Stimulated activated CD8-positive, alpha-beta memory T cell treated with anti-CD3 and anti-CD28 coated beads, Interleukin-15, amount 100 ng/mL, for 4 hours (primary cell): ENCODE data around the gene ADAMTS2.

Source experiments
- DNase-seq, 2 donors: peaks; one replicate each; pipeline ENCODE4 v3.0.0-alpha.2; 2020; ENCODE audit warnings: low read depth in 2 of 2

The ADAMTS2 gene

DNA sequence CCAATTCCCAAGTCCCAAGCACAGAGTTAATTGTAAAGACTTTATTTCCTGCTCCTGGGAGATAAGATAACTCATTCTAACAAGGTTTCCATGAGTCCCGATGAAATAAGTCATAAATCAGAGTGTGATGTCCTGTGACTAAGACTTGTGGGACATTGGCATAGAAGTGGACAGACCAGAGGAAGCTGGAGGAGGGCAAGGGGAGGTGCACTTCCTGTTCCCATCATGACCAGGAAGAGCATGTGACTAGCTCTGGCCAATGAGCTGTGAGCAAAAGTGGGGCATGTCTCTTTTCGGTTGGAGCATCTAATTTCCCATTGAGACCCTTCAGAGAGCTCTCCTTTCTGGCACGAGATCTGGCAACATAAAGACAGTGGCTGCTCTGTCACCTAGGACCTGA lies 184.7 kb downstream of the ADAMTS2 start:
- DNase-seq, result no peak

DNA sequence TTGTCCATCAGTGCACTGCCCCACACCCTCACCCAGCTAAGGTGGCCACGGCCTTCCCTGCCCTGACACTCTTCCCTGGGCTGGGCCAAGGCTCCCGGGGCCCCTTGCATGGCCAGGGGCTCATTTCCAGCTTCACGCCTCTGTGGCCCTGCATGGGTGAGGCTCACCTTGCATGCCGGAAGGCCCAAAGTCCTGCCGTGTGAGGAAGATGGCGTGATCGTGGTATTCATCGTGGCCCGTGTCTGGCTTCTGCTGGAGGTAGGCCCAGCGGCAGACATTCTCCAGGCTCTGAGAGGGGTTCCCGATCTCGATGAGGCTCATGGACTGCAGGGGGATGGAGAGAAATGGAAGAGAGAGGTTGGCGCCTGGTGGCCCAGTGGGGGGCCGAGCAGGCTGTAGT lies 186.7 kb downstream of the ADAMTS2 start:
- DNase-seq, result no peak

DNA sequence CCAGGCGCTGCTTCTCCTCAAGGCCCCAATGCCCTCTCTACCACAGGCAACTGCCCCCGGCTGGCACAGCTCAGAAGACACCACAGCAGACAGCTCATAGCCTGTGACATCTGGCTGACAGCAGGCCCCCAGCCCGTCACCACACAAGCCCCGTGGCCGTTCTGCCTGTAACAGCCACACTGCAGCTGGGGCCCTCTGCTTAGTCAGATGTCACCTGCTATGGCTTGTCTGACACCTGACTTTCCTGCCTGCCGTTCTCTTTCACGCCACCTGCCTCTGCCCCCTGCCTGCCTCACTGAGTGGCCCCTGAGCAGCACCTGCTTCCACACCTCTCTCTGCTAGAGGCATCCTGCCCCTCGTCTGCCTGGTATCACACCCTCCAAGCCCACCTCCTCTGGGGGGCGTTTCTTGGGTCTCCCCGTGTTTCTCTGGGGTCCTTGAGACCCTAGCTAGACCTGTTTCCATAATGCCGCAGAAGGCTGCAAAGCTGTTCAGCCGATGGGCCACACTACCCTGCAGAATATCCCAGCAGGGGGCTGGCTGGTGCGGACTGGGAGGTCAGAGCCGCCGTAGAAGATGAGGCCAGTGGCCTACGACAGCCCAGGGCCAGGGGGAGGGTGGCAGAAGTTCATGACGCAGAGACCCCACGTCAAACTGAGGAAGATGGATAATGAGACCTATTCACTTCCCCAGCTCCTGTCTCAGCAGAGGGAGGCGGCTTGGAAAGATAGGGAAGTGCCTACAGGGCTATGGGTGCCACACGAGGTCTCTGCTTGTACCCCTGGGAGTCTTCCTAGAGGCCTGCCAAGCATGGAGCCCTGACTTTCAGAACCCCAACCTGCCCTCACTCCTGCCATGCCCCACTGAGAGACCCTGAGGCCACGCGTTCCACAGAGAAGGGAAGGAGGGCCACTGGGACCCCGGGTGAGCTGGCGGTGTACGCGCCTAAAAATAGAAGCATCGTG lies 190.0 kb downstream of the ADAMTS2 start:
- DNase-seq, result no peak

DNA sequence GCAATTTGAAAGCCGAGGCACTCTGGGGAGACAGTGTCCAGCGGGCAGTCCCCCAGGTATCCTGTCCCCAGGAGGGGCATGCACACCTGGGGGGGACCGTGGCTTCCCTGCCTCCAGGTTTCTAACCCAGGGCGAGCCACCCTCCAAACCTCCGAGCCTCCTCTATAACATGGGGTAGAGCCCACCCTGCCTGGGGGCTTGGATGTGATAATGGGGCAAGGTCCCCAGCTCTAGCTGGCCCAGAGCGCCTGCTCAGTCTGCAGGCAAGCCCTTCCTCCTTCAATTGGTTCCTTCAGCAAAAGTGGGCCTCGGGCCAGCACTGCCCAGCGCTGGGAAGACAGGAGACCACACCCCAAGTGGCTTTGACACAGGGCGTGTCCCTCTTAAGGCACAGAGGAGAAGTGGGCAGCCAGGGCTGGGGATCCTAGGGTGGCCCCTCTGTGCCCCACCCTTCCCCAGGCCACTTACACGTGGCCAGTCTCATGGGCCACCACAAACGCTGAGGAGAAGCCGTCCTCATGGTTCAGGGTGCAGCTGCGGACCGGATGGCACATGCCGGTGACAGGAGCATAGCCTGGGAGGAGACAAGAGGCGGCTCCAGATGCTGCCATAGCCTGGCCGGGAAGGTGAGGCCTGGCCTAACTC lies 190.8 kb downstream of the ADAMTS2 start:
- DNase-seq, result no peak

DNA sequence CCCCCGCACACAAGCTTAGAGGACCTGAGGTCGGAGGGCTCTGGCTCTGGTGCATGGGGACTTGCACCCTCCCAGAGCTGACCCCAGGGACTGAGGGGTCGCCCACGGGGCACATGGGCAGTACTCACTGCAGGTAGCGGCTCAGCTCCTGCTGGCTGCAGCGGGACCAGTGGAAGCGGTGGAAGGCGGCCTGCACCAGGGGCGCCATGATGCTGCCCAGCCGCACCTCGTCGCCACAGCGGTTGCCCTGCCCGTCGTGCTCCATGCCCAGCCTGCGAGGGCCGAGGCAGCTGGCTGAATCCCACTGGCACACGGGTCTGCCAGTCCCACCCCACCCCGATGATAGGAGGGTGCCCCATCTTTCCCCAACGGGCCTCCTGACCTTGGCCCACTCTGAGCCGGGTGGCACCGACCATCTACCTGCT lies 191.3 kb downstream of the ADAMTS2 start:
- DNase-seq, result no peak

DNA sequence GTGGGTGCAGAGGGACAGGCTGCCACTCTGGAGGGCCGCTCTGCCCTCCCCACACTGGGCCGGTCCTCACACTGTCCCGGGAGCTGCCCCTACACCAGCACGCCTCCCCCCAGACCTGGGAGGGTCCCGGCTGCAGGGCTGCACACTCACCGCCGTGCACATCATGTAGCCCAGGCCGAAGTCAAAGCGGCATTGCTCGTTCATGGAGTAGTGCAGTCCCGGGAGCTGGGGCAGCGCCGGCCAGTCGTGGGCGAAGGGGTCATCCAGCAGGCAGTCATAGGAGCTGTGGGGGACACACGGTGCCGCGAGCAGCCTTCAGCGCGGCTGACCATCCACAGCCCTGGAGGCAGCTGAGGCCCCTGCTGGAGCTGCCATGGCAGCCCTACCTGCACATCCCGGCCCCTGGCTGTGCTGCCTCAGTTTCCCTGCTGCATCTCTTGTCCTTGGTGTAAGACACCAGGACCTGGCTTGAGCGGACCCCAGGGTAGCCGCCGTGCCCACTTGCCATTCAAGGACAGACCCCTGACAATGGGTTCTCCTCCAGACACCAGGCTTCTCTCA lies 191.8 kb downstream of the ADAMTS2 start:
- DNase-seq, result no peak

DNA sequence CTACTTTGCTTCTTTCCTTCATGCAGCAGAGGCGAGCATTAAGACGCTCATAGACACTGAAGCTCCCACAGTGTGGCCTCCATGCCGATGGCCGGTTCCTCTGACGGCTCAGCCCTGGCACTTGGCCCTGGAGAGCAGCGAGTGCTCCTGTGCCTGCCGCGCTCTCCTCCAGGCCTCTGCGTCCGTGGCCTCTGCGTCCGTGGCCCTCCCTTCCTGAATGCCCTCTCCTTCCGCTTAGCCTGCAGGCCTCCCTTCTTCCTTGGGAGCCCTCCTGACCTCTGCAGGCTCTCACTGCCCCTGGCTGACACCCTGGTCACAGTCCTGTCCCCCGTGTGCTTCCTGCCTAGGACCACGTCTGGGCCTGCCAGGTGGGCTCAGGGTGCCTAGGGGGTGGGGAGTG lies 192.3 kb downstream of the ADAMTS2 start:
- DNase-seq, result no peak

DNA sequence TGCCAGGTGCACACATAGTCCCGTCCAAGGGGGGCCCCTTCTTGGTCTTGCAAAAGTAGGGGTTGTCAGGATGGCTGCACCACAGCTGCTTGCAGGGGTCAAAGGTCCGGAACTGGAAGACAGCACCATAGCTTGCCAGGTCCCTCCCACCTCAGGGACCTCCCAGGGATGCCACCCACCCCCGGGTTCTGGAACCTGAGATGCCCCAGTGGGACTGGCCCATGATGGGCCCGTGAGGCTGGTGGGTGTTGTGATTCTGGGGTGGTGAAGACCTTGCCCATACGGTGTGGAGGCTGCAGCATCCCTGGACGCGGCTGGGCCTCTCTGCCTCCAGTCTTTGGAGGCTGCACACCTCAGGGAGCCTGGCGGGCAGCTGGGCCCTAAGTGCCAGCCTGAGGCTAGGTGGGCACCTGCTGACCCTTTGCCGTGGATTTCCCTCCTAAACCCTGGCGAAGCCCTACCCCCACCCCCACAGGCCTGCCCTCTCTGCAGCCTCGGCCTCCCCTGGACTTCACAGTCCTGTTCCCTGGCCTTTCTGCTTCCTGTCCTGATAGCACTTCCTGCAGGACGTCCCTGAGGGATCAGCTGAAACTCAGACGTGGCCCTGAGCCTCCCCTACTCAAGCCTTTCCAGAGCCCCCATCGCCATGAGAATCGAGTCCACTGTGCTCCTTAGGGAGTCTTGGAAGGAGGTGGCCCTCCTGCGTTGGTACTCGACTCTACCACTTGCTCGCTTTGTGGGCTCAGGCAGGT lies 192.9 kb downstream of the ADAMTS2 start:
- DNase-seq, result no peak

DNA sequence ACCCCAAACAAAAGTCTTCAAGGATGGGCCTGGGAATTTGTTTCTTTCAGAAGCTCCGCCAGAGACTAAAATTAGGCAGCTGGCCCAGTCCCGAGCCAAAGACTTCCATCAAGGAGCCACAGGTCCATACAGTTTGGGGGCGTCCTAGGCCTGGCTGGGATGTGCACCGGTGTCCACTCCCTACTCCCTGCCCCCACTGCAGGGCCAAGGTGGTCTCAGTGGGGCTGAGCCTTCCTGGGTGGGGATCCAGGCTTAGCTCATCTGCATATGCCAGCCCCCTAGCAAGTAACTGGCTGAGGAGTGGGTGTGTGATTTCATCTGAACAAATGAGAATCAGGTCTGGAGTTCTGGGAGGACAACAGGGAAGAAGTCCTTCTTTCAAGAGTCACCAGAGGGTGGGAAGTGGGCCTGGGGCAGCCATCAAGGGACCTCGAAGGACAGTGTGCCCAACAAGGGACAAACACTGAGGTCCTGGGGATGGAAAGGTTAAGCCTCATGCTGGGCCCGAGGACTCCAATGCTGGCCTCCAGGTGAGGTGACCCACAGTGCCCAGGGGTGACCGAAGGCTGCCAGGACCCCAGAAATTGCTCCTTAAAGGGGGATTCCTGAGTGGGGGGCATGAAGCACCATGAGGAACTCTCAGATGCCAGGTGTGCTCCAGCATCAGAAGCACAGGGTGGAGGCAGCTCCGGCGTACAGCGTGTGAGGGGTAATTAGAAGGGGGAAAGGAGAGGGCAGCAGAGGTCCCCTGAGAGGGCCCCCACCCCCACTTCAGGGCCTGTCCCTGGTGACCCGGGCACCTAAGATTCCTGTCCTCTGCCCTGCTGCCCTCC lies 193.8 kb downstream of the ADAMTS2 start:
- no peak for DNase-seq

DNA sequence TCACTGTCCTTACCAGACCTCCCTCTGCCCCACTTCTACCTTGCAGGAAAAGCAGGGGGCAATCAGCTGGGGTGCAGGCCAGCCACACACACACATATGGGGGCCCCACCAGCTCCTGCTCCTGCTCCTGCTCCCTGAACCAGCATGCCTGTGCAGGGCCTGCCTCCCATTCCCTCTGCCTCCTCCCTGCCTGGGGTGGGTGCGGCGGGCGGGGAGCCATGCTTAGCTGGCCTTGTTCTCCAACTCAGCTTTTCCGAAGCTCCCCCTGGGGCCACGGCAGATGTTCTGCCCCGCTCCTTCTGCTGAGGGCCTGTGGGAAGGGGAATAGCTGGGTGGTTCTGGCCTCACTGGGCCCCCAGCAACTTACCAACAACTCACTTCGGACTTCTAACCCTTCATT lies 195.2 kb downstream of the ADAMTS2 start:
- DNase-seq, result no peak

DNA sequence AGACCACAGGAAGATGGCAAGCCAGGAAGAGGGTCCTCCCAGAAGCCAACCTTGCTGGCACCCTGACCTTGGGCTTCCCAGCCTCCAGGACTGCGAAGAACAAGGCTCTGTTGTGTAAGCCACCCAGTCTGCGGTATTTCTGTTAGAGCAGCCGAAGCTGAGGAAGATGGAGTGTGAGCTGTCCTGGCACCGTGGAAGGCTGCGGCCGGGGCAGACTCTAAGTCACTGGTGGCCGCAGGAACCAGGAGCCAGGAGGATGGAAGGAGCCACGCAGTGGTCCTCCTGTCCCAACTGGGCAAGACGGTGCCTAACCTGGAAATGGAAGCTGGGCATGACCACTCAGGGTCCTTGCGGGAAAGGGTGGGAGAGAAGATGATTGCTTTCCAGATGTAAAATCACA lies 196.0 kb downstream of the ADAMTS2 start:
- no peak for DNase-seq

DNA sequence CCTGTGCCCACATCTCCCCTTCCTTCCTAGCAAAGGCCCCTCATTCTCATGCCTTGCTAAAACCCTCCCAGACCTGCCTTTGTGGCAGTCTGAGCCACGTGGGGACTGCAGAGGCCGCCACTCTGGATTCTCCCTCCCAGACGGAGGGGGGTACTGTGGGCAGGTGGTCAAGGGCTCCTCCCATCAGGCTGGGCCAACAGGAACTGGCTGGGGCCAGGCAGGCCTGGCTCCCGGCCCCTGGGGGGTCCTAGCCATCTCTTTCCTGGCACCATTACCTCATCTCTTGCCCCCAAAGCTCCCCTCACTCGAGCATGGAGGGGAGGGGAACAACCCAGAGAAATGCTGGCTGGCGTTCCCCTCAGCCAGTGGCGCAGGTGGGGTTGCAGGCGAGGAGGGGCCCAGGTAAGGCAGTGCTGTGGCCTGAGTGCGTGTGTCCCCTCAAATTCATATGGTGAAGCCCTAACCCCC lies 196.5 kb downstream of the ADAMTS2 start:
- no peak for DNase-seq

DNA sequence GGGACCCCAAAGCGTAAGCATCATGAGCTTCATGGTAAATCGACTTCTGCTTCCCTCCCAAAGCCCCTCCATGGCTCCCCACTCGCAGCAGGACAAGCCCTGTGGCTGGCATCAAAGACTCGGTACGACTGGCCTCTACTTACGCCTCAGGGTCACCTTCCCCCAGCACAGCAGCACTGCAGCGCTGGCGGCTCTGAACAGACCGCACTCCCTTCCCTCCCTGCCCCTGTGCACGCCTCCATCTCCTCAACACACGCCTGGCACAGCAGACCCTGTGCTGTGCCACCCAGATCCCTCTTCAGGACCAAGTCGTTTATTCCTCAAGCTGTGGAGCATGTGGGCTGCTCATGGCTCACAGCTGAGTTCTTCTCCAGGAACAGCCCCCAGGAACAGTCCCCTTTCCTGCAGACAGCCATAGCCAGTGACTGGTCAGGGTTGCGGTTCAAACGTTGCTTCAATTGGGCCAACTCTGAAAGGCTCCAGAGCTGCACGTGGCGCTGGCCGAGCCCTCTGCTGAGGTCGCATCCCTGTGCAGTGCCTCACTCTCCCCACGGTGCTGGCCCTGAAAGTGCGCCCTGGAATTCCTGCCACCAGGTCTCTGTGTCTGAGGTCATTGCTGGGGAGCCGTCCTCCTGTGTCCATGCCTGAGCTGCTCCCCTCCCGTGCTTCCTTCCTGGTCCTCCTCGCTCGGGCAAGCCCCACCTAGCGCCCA lies 197.1 kb downstream of the ADAMTS2 start:
- no peak for DNase-seq

DNA sequence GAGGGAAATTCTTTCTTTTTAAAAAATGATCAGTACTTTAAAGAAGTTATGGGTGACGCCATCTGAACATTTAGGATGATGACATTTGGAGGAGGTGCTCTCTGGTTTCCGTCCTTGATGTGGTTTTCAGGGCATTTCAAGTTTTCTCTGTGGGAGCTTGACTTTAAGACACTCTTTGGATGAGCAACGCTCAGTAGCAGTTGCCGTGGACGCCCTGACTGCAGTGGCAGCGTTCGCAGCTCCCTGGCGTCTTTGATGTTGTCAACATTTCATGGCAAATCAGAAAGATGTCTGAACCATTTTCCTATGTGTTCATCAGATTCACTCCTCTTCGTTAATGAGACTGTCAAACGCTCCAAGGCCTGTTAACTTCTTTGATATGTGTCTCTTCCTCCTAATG lies 199.0 kb downstream of the ADAMTS2 start:
- DNase-seq, result peak in 1 of 2 donors; percentile 8

DNA sequence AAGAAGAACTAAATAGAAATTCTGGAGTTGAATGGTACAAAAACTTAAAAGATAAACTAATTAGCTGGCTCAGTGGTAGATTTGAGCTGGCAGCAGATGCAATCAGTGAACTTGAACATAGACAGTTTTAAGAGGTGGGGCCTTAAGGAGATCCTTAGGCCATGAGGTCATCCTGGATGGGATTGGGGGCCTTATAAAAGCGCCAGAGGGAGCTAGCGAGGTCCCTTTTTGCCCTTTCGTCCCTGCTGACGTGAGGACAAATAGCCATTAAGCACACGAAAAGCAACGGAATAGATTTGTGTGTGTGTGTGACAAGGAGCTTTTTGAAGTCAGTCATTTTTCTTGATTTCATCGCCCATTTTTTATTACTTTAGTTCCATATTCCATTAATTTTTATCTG lies 201.8 kb downstream of the ADAMTS2 start:
- no peak for DNase-seq

DNA sequence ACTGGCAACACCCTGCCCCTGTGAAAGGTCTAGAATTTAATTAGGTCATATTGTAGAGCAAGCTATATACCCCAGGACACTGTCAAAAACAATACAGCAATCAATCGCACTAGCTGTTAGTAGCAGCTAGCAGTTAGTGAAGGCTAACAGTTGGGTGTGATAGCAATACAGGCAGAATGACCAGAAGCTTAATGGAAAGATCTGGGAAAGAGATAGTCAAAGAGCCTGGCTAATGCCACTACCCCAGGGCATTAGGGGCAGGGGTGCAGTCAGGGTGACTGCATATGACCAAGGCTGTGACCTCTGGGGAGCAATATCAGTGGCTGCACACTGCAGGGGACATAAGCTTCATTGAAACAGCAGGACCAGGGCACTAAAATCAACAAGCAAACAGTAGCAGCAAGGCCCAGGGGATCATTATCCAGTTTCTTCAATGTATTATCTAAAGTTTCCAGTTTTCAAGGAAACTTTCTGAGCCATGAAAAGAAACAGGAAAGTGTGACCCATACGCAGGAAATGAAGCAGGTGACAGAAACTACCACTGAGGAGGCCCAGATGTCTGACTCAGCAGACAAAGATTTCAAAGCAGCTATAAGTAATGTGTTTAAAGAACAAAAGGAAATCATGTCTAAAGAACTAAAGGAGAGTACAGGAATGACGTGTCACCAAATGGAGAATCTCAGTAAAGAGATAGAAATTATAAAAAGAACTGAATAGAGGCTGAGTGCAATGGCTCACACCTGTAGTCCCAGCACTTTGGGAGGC lies 202.6 kb downstream of the ADAMTS2 start:
- no peak for DNase-seq

DNA sequence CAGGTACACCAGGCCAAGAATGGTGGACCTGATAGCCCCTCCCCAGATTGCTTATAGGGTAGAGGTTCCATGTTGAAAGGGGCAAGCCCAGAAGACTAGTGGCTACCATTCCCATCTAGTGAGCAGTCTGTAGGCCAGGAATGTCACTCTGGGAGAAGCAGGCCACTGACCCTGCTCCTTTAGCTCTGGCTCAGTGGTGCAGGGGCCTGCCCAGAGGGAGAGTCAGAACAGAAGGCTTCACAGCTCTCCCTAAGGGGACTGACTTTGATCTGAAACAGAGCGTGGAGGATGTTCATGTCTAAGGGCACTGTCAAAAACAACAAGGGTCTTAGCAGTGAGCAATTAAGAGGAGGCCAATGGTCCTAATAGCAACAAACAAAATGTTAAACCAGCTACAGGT lies 203.4 kb downstream of the ADAMTS2 start:
- DNase-seq, result no peak

DNA sequence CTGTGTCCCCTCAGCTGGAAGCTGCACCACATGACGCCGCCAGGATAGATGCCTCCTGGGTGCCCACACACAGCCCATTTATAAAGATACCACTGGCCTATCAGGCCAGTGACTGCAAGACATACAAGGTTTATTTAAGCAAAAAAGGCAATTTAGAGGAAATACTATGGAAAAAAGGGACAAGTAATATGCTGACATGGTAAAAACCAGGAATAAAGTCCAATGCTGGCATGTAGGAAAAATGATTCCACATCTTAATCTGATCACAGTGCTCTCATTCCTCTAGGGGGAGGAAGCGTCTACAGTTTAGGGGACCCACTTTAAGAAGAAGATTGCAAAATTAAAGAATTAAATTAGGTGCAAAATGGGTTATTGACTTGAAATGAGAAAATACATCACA lies 205.0 kb downstream of the ADAMTS2 start:
- DNase-seq, result no peak

DNA sequence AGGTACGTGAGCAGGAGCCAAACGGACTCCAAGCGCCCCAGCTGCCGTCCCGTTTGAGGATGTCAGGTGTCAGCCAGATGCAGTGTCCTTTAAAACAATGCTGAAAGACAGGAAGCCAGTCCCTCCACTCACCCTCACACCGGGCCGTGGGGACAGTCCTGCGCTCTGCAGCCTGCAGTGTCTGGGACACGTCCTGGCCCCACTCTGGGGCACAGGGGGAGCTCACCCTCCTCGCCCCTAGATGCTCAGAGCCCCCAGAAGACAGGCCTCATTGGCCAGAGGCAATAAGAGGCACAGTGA lies 205.4 kb downstream of the ADAMTS2 start:
- no peak for DNase-seq
